NCI-H446 treated with DMSO at 0.1 percent for 48 hours (cell line): ENCODE results near the gene ARL14EP.

ENCODE experiments used
- DNase-seq: peaks from one replicate; lab custom pipeline; 2025; lab: John Stamatoyannopoulos, UW

ARL14EP gene

GRCh38 chr11:30380846-30381245 lies 57.9 kb downstream of the ARL14EP start:
- no peak for DNase-seq

GRCh38 chr11:30381879-30382278 lies 59.0 kb downstream of the ARL14EP start:
- DNase-seq: no peak
